ENCODE data around the gene KLHL29.
"Not testable (repeated sequence)": the region's sequence is repeated elsewhere in the genome, so short reads cannot be mapped to it uniquely, and the experiment has no call there.

The KLHL29 gene

GRCh38 chr2:23734416-23734815 is 349.4 kb downstream of the KLHL29 start:
- DNase-seq (ENCODE audit: insufficient read length) = no peak
- TF ChIP-seq TAF1 (IDR thresholded peaks at IDR 0.05; ENCODE audit: borderline replicate concordance, low read depth, low read length) = no peak
- no peak for TF ChIP-seq POLR2A (IDR thresholded peaks at IDR 0.05; ENCODE audit: low read depth, low read length)
- TF ChIP-seq POLR2AphosphoS5 (IDR thresholded peaks at IDR 0.05; ENCODE audit: low read depth, low read length) = no peak
- FAIRE-seq = no peak

DNA sequence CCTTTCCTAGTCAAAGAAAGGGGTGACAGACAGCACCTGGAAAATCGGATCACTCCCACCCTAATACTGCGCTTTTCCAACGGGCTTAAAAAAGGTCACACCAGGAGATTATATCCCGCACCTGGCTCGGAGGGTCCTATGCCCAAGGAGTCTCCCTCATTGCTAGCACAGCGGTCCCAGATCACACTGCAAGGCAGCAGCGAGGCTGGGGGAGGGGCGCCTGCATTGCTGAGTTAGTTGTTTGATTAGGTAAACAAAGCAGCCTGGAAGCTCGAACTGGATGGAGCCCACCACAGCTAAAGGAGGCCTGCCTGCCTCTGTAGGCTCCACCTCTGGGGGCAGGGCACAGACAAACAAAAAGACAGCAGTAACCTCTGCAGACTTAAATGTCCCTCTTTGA is 351.8 kb downstream of the KLHL29 start:
- DNase-seq (ENCODE audit: insufficient read length); FAIRE-seq: not testable (repeated sequence)

DNA sequence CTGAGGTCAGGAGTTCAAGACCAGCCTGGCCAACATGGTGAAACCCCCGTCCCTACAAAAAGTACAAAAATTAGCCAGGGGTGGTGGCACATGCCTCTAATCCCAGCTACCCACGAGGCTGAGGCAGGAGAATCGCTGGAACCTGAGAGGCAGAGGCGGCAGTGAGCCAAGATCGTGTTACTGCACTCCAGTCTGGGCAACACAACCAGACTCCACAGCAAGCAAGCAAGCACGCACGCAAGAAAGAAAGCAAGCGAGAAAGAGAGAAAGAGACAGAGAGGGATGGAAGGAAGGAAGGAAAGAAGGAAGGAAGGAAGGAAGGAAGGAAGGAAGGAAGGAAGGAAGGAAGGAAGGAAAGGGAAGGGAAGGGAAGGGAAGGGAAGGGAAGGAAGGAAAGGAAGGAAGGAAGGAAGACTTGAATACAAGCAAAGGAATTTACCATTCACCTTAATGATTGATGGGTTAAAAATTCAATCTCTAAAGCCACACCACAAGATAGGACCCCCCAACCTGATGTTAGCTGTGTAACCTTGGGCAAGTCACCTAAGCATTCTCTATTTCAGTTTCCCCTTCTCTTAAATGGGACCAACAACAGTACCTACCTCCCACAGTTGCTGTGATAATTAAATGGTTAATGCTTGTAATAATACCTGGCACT is 360.2 kb downstream of the KLHL29 start:
- FAIRE-seq (no peak), DNase-seq (ENCODE audit: insufficient read length) (no peak)
- TF ChIP-seq POLR2AphosphoS5 (IDR thresholded peaks at IDR 0.05; ENCODE audit: low read depth, low read length) (no peak), POLR2A (IDR thresholded peaks at IDR 0.05; ENCODE audit: low read depth, low read length) (no peak), TAF1 (IDR thresholded peaks at IDR 0.05; ENCODE audit: borderline replicate concordance, low read depth, low read length) (no peak)

GRCh38 chr2:23745726-23746105 is 360.7 kb downstream of the KLHL29 start:
- TF ChIP-seq TAF1 (IDR thresholded peaks at IDR 0.05; ENCODE audit: borderline replicate concordance, low read depth, low read length) (no peak), POLR2AphosphoS5 (IDR thresholded peaks at IDR 0.05; ENCODE audit: low read depth, low read length) (no peak), POLR2A (IDR thresholded peaks at IDR 0.05; ENCODE audit: low read depth, low read length) (no peak)
- FAIRE-seq (no peak), DNase-seq (ENCODE audit: insufficient read length) (no peak)

DNA sequence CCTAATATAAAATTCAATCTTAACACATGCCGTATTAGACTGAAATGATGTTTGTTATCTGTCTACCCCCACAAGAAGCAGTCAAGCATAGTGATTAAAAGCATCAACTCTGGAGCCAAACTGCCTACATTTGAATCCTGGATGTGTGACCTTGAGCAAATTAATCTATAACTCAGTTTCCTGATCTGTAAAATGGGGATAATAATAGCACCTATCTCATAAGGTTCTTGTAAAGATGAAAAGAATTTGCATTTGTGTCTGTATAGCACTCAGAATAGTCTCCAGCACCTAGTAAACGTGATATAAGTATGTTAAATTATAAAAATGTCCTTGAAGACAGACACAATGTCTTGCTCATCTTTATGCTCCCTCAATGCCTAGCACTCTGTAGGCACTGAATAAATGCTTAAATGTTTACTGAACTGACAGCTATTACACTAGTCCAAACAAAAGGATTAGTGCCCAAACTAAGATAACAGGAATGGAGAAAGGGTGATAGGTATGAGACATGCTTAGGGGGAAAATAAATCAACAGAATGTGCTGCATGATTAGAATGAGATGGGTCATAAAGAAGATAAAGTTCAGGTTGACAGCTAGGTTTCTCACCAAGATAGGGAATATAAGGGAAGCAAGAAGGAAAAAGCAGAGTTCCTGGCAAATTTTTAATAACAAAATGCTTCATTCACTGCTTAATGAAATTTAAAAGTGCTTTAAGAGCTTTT is 361.3 kb downstream of the KLHL29 start:
- DNase-seq (ENCODE audit: insufficient read length) = no peak
- FAIRE-seq = no peak
- TF ChIP-seq POLR2AphosphoS5 (IDR thresholded peaks at IDR 0.05; ENCODE audit: low read depth, low read length) = no peak
- no peak for TF ChIP-seq TAF1 (IDR thresholded peaks at IDR 0.05; ENCODE audit: borderline replicate concordance, low read depth, low read length)
- no peak for TF ChIP-seq POLR2A (IDR thresholded peaks at IDR 0.05; ENCODE audit: low read depth, low read length)

- no peak for FAIRE-seq
Observed at GRCh38 chr2:23751747-23752265, 366.8 kb downstream of the KLHL29 start.

GRCh38 chr2:23753291-23754010 is 368.5 kb downstream of the KLHL29 start:
- TF ChIP-seq POLR2A (IDR thresholded peaks at IDR 0.05; ENCODE audit: low read depth, low read length) (no peak), TAF1 (IDR thresholded peaks at IDR 0.05; ENCODE audit: borderline replicate concordance, low read depth, low read length) (no peak), POLR2AphosphoS5 (IDR thresholded peaks at IDR 0.05; ENCODE audit: low read depth, low read length) (no peak)
- FAIRE-seq (no peak), DNase-seq (ENCODE audit: insufficient read length) (no peak)

More at GRCh38 chr2:23751747-23752265, 366.8 kb downstream of the KLHL29 start:
- DNase-seq (ENCODE audit: insufficient read length) = no peak
- TF ChIP-seq POLR2A (IDR thresholded peaks at IDR 0.05; ENCODE audit: low read depth, low read length) (no peak), TAF1 (IDR thresholded peaks at IDR 0.05; ENCODE audit: borderline replicate concordance, low read depth, low read length) (no peak), POLR2AphosphoS5 (IDR thresholded peaks at IDR 0.05; ENCODE audit: low read depth, low read length) (no peak)

GRCh38 chr2:23754970-23755369 is 370.0 kb downstream of the KLHL29 start:
- DNase-seq (ENCODE audit: insufficient read length) (no peak), FAIRE-seq (no peak)
- TF ChIP-seq TAF1 (IDR thresholded peaks at IDR 0.05; ENCODE audit: borderline replicate concordance, low read depth, low read length) (no peak), POLR2AphosphoS5 (IDR thresholded peaks at IDR 0.05; ENCODE audit: low read depth, low read length) (no peak), POLR2A (IDR thresholded peaks at IDR 0.05; ENCODE audit: low read depth, low read length) (no peak)

DNA sequence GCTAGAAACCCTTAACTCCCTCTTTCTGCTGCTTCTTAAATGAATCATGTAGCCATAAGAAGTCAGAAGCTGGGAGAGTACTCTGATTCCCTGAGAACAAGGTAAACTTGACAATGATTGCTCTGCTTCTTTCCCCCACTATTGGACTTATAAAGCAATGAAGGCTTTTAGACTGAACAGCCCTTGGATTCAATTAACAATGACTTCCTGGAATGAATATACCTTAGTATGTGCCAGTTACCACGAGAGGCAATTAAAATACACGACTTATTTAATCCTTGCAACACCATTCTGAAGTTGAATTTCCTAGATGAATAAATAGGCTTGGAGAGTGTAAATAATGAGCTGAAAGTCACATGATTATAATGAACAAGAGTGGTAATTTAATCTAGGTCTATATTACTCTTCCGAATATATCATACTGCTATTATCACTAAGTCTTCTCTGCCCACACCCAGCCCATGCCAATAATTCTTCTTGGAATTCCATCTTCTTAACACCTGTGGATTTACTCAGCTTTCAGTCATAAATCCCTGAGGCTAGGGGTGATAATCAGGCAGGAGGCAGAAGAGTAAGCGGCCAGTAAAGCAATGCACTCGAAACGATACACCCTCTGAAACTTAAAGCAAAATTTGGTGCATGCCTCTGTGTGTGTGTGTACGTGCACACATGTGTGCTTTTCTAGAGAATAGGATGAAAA is 371.8 kb downstream of the KLHL29 start:
- TF ChIP-seq POLR2A (IDR thresholded peaks at IDR 0.05; ENCODE audit: low read depth, low read length) = no peak
- no peak for TF ChIP-seq POLR2AphosphoS5 (IDR thresholded peaks at IDR 0.05; ENCODE audit: low read depth, low read length)
- no peak for TF ChIP-seq TAF1 (IDR thresholded peaks at IDR 0.05; ENCODE audit: borderline replicate concordance, low read depth, low read length)
- DNase-seq (ENCODE audit: insufficient read length) (no peak), FAIRE-seq (no peak)

DNA sequence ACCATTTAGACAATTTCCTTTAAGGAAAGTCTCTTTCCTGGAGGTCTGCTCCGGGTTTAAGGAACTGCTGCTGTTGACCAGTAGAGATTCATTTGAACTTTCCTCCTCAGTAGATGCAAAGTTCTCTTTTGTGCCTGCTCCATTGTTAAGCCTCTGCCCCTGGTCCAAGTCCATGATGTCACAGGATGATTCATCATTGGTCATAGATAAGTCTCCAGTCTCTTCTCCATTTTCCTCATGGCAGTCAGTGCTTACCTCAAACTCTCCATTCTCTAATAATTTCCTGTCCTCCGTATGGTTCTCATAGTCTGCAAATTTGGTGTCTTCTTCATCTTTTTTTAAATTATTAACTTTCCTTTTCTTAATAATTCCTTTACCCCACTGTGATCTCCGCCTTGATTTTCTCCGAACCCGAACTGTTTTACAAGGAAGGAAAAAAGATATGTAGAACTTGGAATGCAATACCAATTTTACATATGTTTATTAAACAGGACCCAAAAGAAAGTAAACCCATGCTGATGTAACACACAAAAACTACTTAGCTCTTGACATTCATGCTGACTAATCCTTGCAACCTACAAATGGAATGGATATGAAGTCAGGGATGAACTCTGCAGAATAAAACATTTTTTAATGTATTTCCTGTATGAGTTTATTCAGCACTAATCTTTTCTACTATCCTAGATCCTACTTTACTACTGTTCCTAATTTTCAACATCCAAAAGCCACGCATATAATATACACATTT is 372.9 kb downstream of the KLHL29 start:
- no peak for FAIRE-seq

More for the DNA sequence above, 372.9 kb downstream of the KLHL29 start:
- no peak for TF ChIP-seq POLR2AphosphoS5 (IDR thresholded peaks at IDR 0.05; ENCODE audit: low read depth, low read length)
- no peak for TF ChIP-seq POLR2A (IDR thresholded peaks at IDR 0.05; ENCODE audit: low read depth, low read length)
- TF ChIP-seq TAF1 (IDR thresholded peaks at IDR 0.05; ENCODE audit: borderline replicate concordance, low read depth, low read length) = no peak
- DNase-seq (ENCODE audit: insufficient read length) = no peak
